G401 (cell line): ENCODE measurements around the gene TNS2. TPM values are rescaled to one million over a fixed set of nuclear protein-coding genes. Genes with fewer than 3 reads are reported as not detected.

Source experiments
- DNase-seq: peaks from one replicate; pipeline ENCODE4 v3.0.0-alpha.2; 2015; ENCODE audit warnings: low spot score
- in situ Hi-C: cut with HindIII; loops from 2 replicates; pipeline ENCODE4 v1.10.0; 2016; ENCODE audit warnings: low sequenced_read_pairs, mixed read lengths
- total RNA-seq: library from RNA; depleted of rRNA; stranded (reverse); fragments of >200 nt; shearing (Covaris generic); gene quantifications from 2 replicates; pipeline ENCODE4 v1.2.3, GENCODE V29; 2014

The TNS2 gene
- total RNA-seq, 1 experiment from 2014 or later, result 13.7 TPM

DNA sequence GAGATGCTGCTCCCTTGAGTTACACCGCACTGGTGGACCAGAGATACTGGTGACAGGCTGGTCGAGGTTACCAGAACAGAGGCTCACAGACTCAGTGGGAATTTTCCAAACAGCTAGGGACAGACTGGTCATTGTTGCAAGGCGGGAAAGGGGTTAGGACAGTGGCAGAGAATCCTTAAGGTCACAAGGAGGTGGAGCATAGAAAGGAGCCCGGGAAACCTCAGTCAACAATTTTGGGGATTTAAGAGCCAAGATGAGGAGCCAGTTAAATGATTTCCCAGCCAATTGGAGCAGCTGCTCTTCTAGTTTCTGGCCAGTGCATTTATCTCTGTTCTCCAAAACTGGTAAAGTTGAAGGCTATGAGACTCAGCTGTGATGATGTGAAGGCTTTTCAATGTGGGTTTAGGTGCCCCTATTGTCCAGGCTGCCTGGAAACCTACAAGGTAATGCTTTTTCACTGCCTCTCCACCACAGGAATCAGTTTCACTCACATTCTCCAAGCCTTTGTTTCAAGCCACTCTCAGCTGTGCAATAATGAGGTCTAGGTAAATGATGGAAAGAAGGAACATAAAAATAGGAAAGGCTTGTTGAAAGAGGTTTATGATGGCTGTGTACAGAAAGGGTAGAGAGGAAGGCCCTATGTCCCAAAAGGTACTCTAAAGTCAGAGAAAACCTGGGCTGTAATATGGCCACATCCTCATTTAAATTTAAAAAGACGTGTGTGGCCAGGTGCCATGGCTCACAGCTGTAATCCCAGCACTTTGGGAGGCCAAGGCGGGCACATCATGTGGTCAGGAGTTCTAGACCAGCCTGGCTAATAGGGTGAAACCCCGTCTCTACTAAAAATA lies 7.0 kb upstream of the TNS2 start:
- in situ Hi-C loops, result no loop called here
- DNase-seq, result no peak

DNA sequence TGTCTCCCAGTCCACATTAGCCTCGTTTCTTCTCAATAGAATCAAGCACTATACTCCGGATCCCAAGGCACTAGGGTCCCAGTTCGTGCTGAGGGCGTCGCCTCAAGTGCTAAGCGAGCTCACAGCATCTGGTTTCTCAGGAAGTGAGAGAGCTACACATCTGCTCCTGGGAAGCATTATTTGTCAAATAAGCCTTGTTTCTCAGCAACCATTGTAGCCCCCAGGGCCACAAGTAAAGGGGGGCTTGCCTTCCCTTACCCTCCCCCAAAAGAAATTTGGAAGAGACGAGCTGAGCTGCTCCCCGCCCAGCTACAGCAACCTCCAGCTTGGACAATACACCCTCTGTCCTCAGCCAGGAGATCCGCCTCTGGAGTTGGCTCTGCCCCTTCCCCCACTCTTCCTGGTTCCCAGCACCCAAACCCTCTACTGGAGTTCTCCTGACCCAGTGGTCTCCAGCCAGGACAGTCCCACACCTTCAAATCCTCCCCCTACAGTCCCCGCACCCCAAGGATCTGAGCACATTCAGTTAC lies 5.7 kb upstream of the TNS2 start:
- in situ Hi-C loops, result no loop called here
- no peak for DNase-seq

GRCh38 chr12:53044896-53045695 lies 4.8 kb upstream of the TNS2 start:
- no peak for DNase-seq
- in situ Hi-C loops, result no loop called here

DNA sequence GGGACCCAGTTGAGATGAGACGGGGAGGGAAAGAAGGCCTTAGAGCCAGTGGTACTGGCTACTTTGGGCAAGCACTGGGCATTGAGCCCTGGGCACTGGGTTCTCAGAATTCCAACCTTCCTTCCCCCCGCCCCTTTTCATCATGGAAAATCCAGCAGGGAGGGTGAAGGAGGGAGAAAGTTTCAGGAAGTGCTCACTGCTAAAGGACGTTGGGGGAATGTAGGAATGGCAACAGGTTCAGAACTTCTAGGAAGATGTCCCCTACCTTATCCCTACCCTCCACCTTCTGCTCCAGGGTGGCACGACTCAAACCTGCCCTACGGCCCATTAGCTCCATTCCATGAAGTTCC lies 4.2 kb upstream of the TNS2 start:
- DNase-seq, result no peak
- in situ Hi-C loops, result no loop called here

- peak; percentile 77 for DNase-seq
- in situ Hi-C loops, result no loop called here
Observed at GRCh38 chr12:53046655-53047220, 3.1 kb upstream of the TNS2 start.

- in situ Hi-C loops, result no loop called here
- DNase-seq, result peak; percentile 51
Observed at GRCh38 chr12:53047221-53048032, 2.4 kb upstream of the TNS2 start.

GRCh38 chr12:53048033-53048779 lies 1.7 kb upstream of the TNS2 start:
- in situ Hi-C loops, result no loop called here

DNA sequence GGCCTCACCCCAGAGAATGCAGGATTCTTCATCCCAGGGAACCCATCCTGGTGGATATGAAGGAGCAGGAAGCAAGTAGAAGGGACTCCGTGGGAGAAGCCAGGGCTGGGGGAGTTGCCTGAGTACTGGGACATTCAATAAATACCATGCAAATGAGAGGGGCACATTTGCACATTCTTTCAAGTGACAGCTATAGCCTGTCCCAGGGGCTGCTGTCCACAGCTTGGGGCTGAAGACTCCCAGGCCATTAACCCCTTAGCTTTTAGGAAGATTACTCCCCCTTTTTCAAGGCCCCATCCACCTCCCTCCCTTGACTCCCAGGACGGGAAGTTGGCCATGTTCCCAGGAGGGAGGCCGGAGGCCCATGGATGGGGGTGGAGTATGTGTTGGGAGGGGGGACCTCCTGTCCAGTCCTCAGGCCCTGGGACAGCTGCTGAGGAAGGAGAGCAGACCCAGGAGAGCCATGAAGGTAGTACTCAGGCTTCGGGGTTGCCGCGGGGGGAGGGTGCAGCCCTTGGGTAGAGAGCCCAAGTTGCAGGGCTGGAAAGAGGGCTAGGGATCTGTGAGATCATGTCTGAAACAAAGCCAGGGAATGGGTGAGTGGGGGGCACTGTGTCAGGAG lies 974 bp upstream of the TNS2 start:
- DNase-seq, result no peak
- in situ Hi-C loops, result no loop called here

More at GRCh38 chr12:53048033-53048779, 1.7 kb upstream of the TNS2 start:
- peak; percentile 92 for DNase-seq

GRCh38 chr12:53050426-53051057 lies 677 bp downstream of the TNS2 start:
- in situ Hi-C loops, result no loop called here
- DNase-seq, result no peak

DNA sequence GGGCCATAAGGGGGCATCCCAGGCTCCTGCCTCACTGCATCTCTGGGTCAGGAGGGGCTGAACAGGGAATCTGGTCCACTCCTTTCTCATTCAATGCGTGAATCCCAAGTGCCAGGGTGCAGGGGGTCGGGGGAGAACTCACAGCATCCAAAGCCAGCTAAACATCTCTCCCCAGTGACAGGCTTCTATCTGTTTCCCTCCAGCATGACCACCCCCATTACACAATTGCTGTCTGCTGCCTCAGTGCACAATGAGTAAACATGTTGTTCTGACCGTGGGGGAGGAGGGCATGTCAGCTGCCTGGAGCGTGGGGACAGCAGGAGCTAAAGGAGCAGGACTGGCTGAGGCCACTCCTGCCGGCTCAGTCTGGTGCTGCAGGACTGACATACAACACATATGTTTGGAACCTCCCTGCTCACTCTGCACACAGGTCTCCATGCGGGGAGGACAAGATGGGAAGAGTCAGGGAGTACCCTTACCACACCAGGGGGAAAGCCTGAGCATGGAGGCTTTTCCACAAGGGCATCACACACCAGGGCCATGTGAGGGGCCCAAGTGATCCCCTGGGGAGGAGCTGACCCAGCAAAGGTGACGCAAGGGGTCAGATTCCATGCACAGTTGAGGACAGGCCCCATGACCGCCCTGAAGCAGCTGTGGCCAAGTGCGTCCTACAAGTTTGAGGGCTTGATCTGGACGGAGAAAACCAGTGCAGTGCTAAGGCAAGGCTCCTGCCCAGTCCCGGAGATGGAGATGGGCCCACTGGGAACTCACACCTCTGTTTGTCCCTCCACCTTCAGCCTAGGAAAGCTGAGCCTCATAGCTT lies 1.4 kb downstream of the TNS2 start:
- peak; percentile 59 for DNase-seq
- in situ Hi-C loops, result no loop called here

DNA sequence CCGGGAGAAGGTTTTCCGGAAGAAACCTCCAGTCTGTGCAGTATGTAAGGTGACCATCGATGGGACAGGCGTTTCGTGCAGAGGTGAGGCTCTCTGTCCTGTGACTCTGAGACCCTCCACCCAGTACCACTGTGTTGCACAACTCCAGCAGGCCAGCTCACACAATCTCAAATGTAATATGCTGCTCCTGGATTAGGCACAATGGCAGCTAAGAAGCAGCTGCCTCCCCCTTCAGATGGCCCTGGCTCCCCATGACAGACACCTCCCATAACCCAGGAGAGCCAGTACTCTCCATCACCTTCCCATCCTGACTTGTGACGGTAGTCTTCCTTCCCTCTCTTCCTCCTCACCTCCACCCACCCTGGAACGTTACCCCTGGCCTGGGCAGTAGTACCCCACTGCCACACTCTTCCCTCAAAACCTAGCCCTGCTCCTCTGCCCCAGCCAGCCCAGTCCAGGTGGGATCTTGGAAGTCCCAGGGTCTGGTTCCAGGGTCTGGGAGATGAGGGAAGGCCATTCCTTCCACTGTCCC lies 2.1 kb downstream of the TNS2 start:
- in situ Hi-C loops, result no loop called here

GRCh38 chr12:53052419-53053217 lies 2.8 kb downstream of the TNS2 start:
- in situ Hi-C loops, result no loop called here
- peak; percentile 46 for DNase-seq

More for the DNA sequence above, 2.1 kb downstream of the TNS2 start:
- no peak for DNase-seq

- DNase-seq, result peak; percentile 65
- in situ Hi-C loops, result no loop called here
Observed at GRCh38 chr12:53053218-53054111, 3.6 kb downstream of the TNS2 start.

GRCh38 chr12:53054112-53054878 lies 4.4 kb downstream of the TNS2 start:
- in situ Hi-C loops, result no loop called here

More at GRCh38 chr12:53054112-53054878, 4.4 kb downstream of the TNS2 start:
- DNase-seq, result peak; percentile 98
